ENCODE measurements around the gene EFL1. TPM values are rescaled to one million over a fixed set of nuclear protein-coding genes. Genes with fewer than 3 reads are reported as not detected.

Gene EFL1
- total RNA-seq, 2 donors from 2014 or later: 22.7 to 29.3 TPM

- TF ChIP-seq CTCF (IDR thresholded peaks at IDR 0.05) (no peak), POLR2A (IDR thresholded peaks at IDR 0.05) (no peak), POLR2AphosphoS5 (IDR thresholded peaks at IDR 0.05) (no peak)
- intact Hi-C loops (cut with DNase I): no loop called here
- H3K9me3 ChIP-seq: no peaks in the 10 kb centered on the region
- H3K36me3 ChIP-seq: no peaks in the 10 kb centered on the region
- H3K27me3 ChIP-seq (replicated peaks; ENCODE audit: insufficient read depth): no peaks in the 10 kb centered on the region
- DNase-seq (ENCODE audit: low spot score): no peak
- H3K4me1 ChIP-seq (replicated peaks): peaks cover 8% of the 10 kb centered on the region
- H3K4me3 ChIP-seq: no peak overlapping the region
- no peak overlapping the region for H3K27ac ChIP-seq
Measured at GRCh38 chr15:82184776-82185175, 77.8 kb downstream of the EFL1 start.

- Histone ChIP-seq H3K36me3 (no peaks in the 10 kb centered on the region), H3K4me1 (replicated peaks) (peaks cover 8% of the 10 kb centered on the region), H3K27ac (no peak overlapping the region), H3K4me3 (no peak overlapping the region), H3K27me3 (replicated peaks; ENCODE audit: insufficient read depth) (no peaks in the 10 kb centered on the region), H3K9me3 (no peaks in the 10 kb centered on the region)
- WGBS: 77% methylated on average over 1 of the region's 1 CpG
- no peak for TF ChIP-seq POLR2A (IDR thresholded peaks at IDR 0.05)
- no peak for TF ChIP-seq POLR2AphosphoS5 (IDR thresholded peaks at IDR 0.05)
- no peak for TF ChIP-seq CTCF (IDR thresholded peaks at IDR 0.05)
- intact Hi-C loops (cut with DNase I): no loop called here
- DNase-seq (ENCODE audit: low spot score): no peak
Measured at GRCh38 chr15:82184355-82184754, 78.2 kb downstream of the EFL1 start.

GRCh38 chr15:82183121-82184031 is 79.2 kb downstream of the EFL1 start:
- no peaks in the 10 kb centered on the region for H3K27me3 ChIP-seq (replicated peaks; ENCODE audit: insufficient read depth)
- WGBS: 26% methylated on average over 2 of the region's 2 CpGs
- no peak for DNase-seq (ENCODE audit: low spot score)

GRCh38 chr15:82181371-82181770 is 81.2 kb downstream of the EFL1 start:
- no peaks in the 10 kb centered on the region for H3K27me3 ChIP-seq (replicated peaks; ENCODE audit: insufficient read depth)
- WGBS: 81% methylated on average over 2 of the region's 2 CpGs
- intact Hi-C loops (cut with DNase I): no loop called here
- H3K36me3 ChIP-seq: no peaks in the 10 kb centered on the region
- H3K4me3 ChIP-seq: no peak overlapping the region
- peaks cover 8% of the 10 kb centered on the region for H3K4me1 ChIP-seq (replicated peaks)
- no peak for DNase-seq (ENCODE audit: low spot score)
- no peaks in the 10 kb centered on the region for H3K9me3 ChIP-seq
- TF ChIP-seq CTCF (IDR thresholded peaks at IDR 0.05) (no peak), POLR2A (IDR thresholded peaks at IDR 0.05) (no peak)
- H3K27ac ChIP-seq: no peak overlapping the region

More at GRCh38 chr15:82183121-82184031, 79.2 kb downstream of the EFL1 start:
- Histone ChIP-seq H3K9me3 (no peaks in the 10 kb centered on the region), H3K27ac (peak overlapping the region; percentile 9 to 22), H3K4me3 (no peak overlapping the region), H3K36me3 (no peaks in the 10 kb centered on the region), H3K4me1 (replicated peaks) (peaks cover 8% of the 10 kb centered on the region)
- intact Hi-C loops (cut with DNase I): no loop called here
- TF ChIP-seq CTCF (IDR thresholded peaks at IDR 0.05): no peak

- Histone ChIP-seq H3K4me1 (replicated peaks) (peaks cover 4% of the 10 kb centered on the region), H3K4me3 (no peak overlapping the region), H3K27ac (peak overlapping the region in 1 of 2 donors; percentile 18), H3K9me3 (no peaks in the 10 kb centered on the region), H3K36me3 (no peaks in the 10 kb centered on the region), H3K27me3 (replicated peaks; ENCODE audit: insufficient read depth) (no peaks in the 10 kb centered on the region)
- WGBS: 35% methylated on average over 2 of the region's 2 CpGs
- TF ChIP-seq CTCF (IDR thresholded peaks at IDR 0.05) (no peak), POLR2A (IDR thresholded peaks at IDR 0.05) (no peak), POLR2AphosphoS5 (IDR thresholded peaks at IDR 0.05) (no peak)
- no peak for DNase-seq (ENCODE audit: low spot score)
- intact Hi-C loops (cut with DNase I): no loop called here
Measured at GRCh38 chr15:82178061-82178460, 84.5 kb downstream of the EFL1 start.
